GM12878 (cell line): Measurements from ENCODE around the gene ECT2. TPM values are rescaled to one million over a fixed set of nuclear protein-coding genes. Genes with fewer than 3 reads are reported as not detected.
"Not testable (repeated sequence)": the region's sequence is repeated elsewhere in the genome, so short reads cannot be mapped to it uniquely, and the experiment has no call there.

ENCODE experiments used
- ATAC-seq: fragments of 200-7000 bp; cut with Tn5 transposase; 3 replicates; pipeline ENCODE4 v1.9.1; 2020; ENCODE audit warnings: mild to moderate bottlenecking, moderate library complexity
- BruUV-seq: library from RNA; stranded (reverse); fragments of 400-500 nt; replicated peaks from 2 replicates; lab custom pipeline; 2021; lab: Mats Ljungman, UMichigan
- CTCF ChIA-PET: fragments of 300-600 bp; sonication (Branson Sonifier 250); formaldehyde crosslinking; extraction: SDS; loops from one replicate; lab custom pipeline; 2021; ENCODE audit warnings: inconsistent platforms; lab: Yijun Ruan, JAX
- POLR2A ChIA-PET: fragments of 350-600 bp; formaldehyde crosslinking; extraction: SDS; loops from one replicate; lab custom pipeline; 2021; ENCODE audit warnings: inconsistent platforms; lab: Charles Lee
- RAD21 ChIA-PET: fragments of 300-600 bp; sonication (Branson Sonifier 250); formaldehyde crosslinking; loops from one replicate; lab custom pipeline; 2023; ENCODE audit warnings: antibody characterized with exemption; ENCODE audit not compliant: unreplicated experiment; lab: Charles Lee
- SMC1A ChIA-PET: fragments of 300-600 bp; sonication (Branson Sonifier 250); formaldehyde crosslinking; loops from one replicate; lab custom pipeline; 2023; ENCODE audit not compliant: unreplicated experiment, uncharacterized antibody; lab: Charles Lee
- DNase-seq: peaks from one replicate; pipeline ENCODE4 v3.0.0-alpha.2; 2011; ENCODE audit warnings: low read depth, low spot score
- FAIRE-seq: peaks from 3 replicates; lab custom pipeline; 2011; peaks lifted over from hg19 to GRCh38; lab: Jason Lieb, UNC
- H2AFZ ChIP-seq: 2 replicates; pipeline ENCODE4 v1.6.0; 2011; ENCODE audit warnings: low read depth, low read length, control low read depth; ENCODE audit not compliant: control insufficient read depth
- H3K27ac ChIP-seq: 2 replicates; pipeline ENCODE4 v1.5.1; 2011; ENCODE audit warnings: control low read depth; ENCODE audit not compliant: control insufficient read depth, insufficient read depth
- H3K27me3 ChIP-seq, 2 experiments: replicated peaks in 1 of 2; 2 replicates each; pipeline versions ENCODE4 v1.6.0 to v1.6.1; 2011; ENCODE audit warnings: low read length in 1 of 2; ENCODE audit not compliant: control insufficient read depth in 2 of 2, insufficient read depth in 2 of 2
- H3K36me3 ChIP-seq, 2 experiments: 2 replicates each; pipeline ENCODE4 v1.5.1; 2011; ENCODE audit warnings: low read length in 1 of 2; ENCODE audit not compliant: control insufficient read depth in 2 of 2, insufficient read depth in 2 of 2
- H3K4me1 ChIP-seq: 2 replicates; pipeline ENCODE4 v1.6.1; 2011; ENCODE audit warnings: mild to moderate bottlenecking, low read length, moderate library complexity, mixed read lengths; ENCODE audit not compliant: control insufficient read depth, insufficient read depth
- H3K4me2 ChIP-seq: 2 replicates; pipeline ENCODE4 v1.6.0; 2011; ENCODE audit warnings: control low read depth; ENCODE audit not compliant: control insufficient read depth, insufficient read depth
- H3K4me3 ChIP-seq: fragments of 200-600 bp; sonication (generic); 2 replicates; pipeline ENCODE4 v1.5.1; 2016
- H3K79me2 ChIP-seq: 2 replicates; pipeline ENCODE4 v1.6.0; 2011; ENCODE audit warnings: low read length; ENCODE audit not compliant: control insufficient read depth, insufficient read depth
- H3K9ac ChIP-seq: 2 replicates; pipeline ENCODE4 v1.8.0; 2011; ENCODE audit warnings: low read length, control low read depth, mixed read lengths; ENCODE audit not compliant: control insufficient read depth, insufficient read depth
- H3K9me3 ChIP-seq: replicated peaks from 3 replicates; pipeline ENCODE4 v1.5.1; 2011; ENCODE audit warnings: mild to moderate bottlenecking, low read length; ENCODE audit not compliant: control insufficient read depth, insufficient read depth
- H4K20me1 ChIP-seq: 2 replicates; pipeline ENCODE4 v1.6.0; 2011; ENCODE audit not compliant: control insufficient read depth, insufficient read depth
- POLR2A ChIP-seq: IDR thresholded peaks from 2 replicates; pipeline ENCODE4 v1.6.1; 2011; ENCODE audit warnings: low read depth, mild to moderate bottlenecking, low read length
- WGBS: methylation state at CpG from one replicate; pipeline ENCODE4 v1.1.6; 2016; ENCODE audit warnings: low lambda C conversion rate; ENCODE audit not compliant: insufficient replicate concordance, insufficient coverage; ENCODE audit errors: missing lambda C conversion rate; 5-methylcytosine and 5-hydroxymethylcytosine counted together
- in situ Hi-C: fragments of 300-500 bp; cut with MboI; formaldehyde crosslinking; loops from 9 replicates; pipeline ENCODE4 v1.14.3; 2018; ENCODE audit warnings: mixed read lengths
- intact Hi-C: fragments of 100-400 bp; cut with micrococcal nuclease; formaldehyde crosslinking; loops from one replicate; pipeline ENCODE4 v1.14.2; 2022; ENCODE audit not compliant: unreplicated experiment
- polyA plus RNA-seq, 11 experiments: library from polyadenylated mRNA; depleted of rRNA in 4 of 11; unstranded in 6 of 11; stranded (reverse) in 5 of 11; fragments of >200 nt; fragmentation: Nextera tagmentation in 4 of 11; fragmentation: Illumina TruSeq in 1 of 11; extraction: Ambion mirVana in 4 of 11; extraction: Trizol in 1 of 11; gene quantifications; 1 replicate in 1 of 11; 2 replicates in 10 of 11; pipeline versions ENCODE4 v1.2.1 to v1.2.3, GENCODE V29; 2011 to 2016; ENCODE audit warnings: inconsistent platforms in 2 of 11, missing spikeins in 2 of 11, low read depth in 1 of 11
- total RNA-seq, 4 experiments: library from RNA; depleted of rRNA in 3 of 4; stranded (reverse); fragments of >200 nt in 3 of 4; fragmentation: Illumina TruSeq in 1 of 4; extraction: Trizol in 1 of 4; gene quantifications; 2 replicates each; pipeline versions ENCODE4 v1.2.1 to v1.2.3, GENCODE V29; 2013 to 2021
- TF ChIP-seq, protein P1 (sequence below): fragments of 450-650 bp; conservative IDR thresholded peaks from 2 replicates; pipeline ENCODE4 v1.6.1; 2017; ENCODE audit warnings: mild to moderate bottlenecking, moderate library complexity
- TF ChIP-seq, protein P2 (sequence below): fragments of 450-650 bp; IDR thresholded peaks from 2 replicates; pipeline ENCODE4 v1.6.1; 2018; ENCODE audit warnings: borderline replicate concordance, mild to moderate bottlenecking; ENCODE audit not compliant: partially characterized antibody

ECT2 gene
- total and polyA plus RNA-seq, 10 of the 15 experiments (the other 5 are each of a cell fraction or from before 2014, with no cell fraction given) = 21.5 to 47.8 (median 38.2) TPM

DNA sequence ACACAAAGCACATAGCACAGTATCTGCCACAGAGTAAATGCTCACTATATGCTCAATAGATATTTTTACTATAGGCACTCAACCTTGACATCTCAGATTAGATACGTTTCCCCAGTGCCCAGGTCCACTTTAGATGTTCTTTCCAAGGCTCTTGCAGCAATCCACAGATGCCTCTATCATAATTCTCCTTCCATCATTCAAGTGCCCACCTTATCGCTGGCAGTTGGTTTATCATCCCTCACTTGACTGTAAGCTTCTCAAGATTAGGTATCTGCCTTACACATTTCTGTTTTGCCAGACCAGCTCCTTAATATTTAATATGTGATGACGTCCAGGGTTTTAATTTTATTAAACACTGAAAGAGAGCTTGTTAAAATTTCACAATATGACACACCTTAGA, 48.3 kb upstream of the ECT2 start:
- FAIRE-seq (no peak), DNase-seq (no peak), ATAC-seq (no peak)
- 76% methylated on average over 3 of the region's 3 CpGs for WGBS
- SMC1A ChIA-PET = interaction anchor here (3.9 kb wide), 1 partner anchor 10 kb away, joined by 19 read pairs; no protein-coding TSS in a partner anchor
- Histone ChIP-seq H3K4me1 (no peaks in the 10 kb centered on the region), H3K4me2 (no peak overlapping the region), H3K27me3 (no peaks in the 10 kb centered on the region), H3K4me3 (no peak overlapping the region), H3K9ac (no peak overlapping the region), H3K36me3 (no peaks in the 10 kb centered on the region), H4K20me1 (no peaks in the 10 kb centered on the region), H3K27ac (no peak overlapping the region), H3K9me3 (no peaks in the 10 kb centered on the region), H2AFZ (no peak overlapping the region), H3K79me2 (no peaks in the 10 kb centered on the region)
- no peak for TF ChIP-seq POLR2A
- TF ChIP-seq, protein P1, sequence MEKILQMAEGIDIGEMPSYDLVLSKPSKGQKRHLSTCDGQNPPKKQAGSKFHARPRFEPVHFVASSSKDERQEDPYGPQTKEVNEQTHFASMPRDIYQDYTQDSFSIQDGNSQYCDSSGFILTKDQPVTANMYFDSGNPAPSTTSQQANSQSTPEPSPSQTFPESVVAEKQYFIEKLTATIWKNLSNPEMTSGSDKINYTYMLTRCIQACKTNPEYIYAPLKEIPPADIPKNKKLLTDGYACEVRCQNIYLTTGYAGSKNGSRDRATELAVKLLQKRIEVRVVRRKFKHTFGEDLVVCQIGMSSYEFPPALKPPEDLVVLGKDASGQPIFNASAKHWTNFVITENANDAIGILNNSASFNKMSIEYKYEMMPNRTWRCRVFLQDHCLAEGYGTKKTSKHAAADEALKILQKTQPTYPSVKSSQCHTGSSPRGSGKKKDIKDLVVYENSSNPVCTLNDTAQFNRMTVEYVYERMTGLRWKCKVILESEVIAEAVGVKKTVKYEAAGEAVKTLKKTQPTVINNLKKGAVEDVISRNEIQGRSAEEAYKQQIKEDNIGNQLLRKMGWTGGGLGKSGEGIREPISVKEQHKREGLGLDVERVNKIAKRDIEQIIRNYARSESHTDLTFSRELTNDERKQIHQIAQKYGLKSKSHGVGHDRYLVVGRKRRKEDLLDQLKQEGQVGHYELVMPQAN = no peak
- TF ChIP-seq, protein P2, sequence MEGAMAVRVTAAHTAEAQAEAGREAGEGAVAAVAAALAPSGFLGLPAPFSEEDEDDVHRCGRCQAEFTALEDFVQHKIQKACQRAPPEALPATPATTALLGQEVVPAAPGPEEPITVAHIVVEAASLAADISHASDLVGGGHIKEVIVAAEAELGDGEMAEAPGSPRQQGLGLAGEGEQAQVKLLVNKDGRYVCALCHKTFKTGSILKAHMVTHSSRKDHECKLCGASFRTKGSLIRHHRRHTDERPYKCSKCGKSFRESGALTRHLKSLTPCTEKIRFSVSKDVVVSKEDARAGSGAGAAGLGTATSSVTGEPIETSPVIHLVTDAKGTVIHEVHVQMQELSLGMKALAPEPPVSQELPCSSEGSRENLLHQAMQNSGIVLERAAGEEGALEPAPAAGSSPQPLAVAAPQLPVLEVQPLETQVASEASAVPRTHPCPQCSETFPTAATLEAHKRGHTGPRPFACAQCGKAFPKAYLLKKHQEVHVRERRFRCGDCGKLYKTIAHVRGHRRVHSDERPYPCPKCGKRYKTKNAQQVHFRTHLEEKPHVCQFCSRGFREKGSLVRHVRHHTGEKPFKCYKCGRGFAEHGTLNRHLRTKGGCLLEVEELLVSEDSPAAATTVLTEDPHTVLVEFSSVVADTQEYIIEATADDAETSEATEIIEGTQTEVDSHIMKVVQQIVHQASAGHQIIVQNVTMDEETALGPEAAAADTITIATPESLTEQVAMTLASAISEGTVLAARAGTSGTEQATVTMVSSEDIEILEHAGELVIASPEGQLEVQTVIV = no peak
- CTCF ChIA-PET = interaction anchor here (0.9 to 1.3 kb wide), 2 partner anchors 10 to 27 kb away, joined by 3 to 8 read pairs; no protein-coding TSS in a partner anchor
- intact Hi-C loops (no loop called here), in situ Hi-C loops (no loop called here)
- BruUV-seq = no TSS peak
- POLR2A ChIA-PET = interaction anchor here (0.7 kb wide), 1 partner anchor 9 kb away, joined by 3 read pairs; no protein-coding TSS in a partner anchor
- RAD21 ChIA-PET = interaction anchor here (0.6 kb wide), 1 partner anchor 144 kb away, joined by 3 read pairs; no protein-coding TSS in a partner anchor

- H3K4me1 ChIP-seq, H3K9ac ChIP-seq, FAIRE-seq, H3K36me3 ChIP-seq, H3K79me2 ChIP-seq, H2AFZ ChIP-seq, H4K20me1 ChIP-seq, ATAC-seq, H3K9me3 ChIP-seq, BruUV-seq, H3K27me3 ChIP-seq, RAD21 ChIA-PET, DNase-seq, in situ Hi-C loops, H3K27ac ChIP-seq, H3K4me3 ChIP-seq, H3K4me2 ChIP-seq, intact Hi-C loops: not testable (repeated sequence)
- 71% methylated on average over 3 of the region's 3 CpGs for WGBS
- POLR2A ChIA-PET = interaction anchor here (0.7 kb wide), 1 partner anchor 10 kb away, joined by 3 read pairs; no protein-coding TSS in a partner anchor
- CTCF ChIA-PET = interaction anchor here (0.8 to 1.3 kb wide), 3 partner anchors 10 to 35 kb away, joined by 3 to 8 read pairs (median 5); no protein-coding TSS in a partner anchor
- SMC1A ChIA-PET = interaction anchor here (3.9 kb wide), 1 partner anchor 11 kb away, joined by 19 read pairs; no protein-coding TSS in a partner anchor
These were observed 47.8 kb upstream of the ECT2 start for GRCh38 chr3:172702731-172703130.
